ENCODE measurements around the gene TET1. TPM values are rescaled to one million over a fixed set of nuclear protein-coding genes. Genes with fewer than 3 reads are reported as not detected.
"Not testable (repeated sequence)": the region's sequence is repeated elsewhere in the genome, so short reads cannot be mapped to it uniquely, and the experiment has no call there.

The TET1 gene
- total RNA-seq: 1 to 10 TPM; 2.2 to 3.6 TPM
- under 1 TPM; 0.18 to 0.25 TPM for polyA plus RNA-seq
- long read RNA-seq, donor 1, partial matches to known transcripts: 2 of 2 reads
- long read RNA-seq, donor 1, other reads (novel, unspliced or antisense): 0 of 2 reads
- long read RNA-seq, donor 2, partial matches to known transcripts: 0 of 4 reads
- long read RNA-seq, donor 2, other reads (novel, unspliced or antisense): 4 of 4 reads

DNA sequence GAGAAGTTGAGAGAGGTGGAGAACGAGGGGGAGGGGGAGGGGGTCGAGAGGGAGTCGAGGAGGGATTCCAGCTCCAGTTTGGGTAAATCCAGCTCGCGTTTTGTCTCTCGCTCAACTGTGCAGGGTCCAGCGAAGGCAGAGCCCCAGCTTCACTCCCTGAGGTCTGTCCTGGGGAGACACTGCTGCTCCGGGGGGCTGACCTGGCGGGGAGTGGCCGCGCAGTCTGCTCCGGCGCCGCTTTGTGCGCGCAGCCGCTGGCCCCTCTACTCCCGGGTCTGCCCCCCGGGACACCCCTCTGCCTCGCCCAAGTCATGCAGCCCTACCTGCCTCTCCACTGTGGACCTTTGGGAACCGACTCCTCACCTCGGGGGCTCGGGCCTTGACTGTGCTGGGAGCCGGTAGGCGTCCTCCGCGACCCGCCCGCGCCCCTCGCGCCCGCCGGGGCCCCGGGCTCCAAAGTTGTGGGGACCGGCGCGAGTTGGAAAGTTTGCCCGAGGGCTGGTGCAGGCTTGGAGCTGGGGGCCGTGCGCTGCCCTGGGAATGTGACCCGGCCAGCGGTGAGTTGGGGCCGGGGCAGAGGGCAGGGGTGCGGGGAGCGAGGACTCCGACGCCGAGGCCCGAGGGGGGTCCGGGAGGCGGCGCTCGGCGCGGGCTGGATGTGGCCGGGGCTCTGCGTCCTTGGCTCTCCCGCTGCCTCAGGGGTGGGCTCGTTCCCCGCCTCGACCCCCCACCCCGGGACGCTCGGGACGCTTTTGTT, at the start of gene TET1:
TET1 (plus strand) TSS at position 152 of the 757 bp plus-strand sequence. CDS start 12,002 bp downstream, outside the sequence.
- no peaks in the 10 kb centered on the region for H3K36me3 ChIP-seq (ENCODE audit: control insufficient read depth in 1 of 2, insufficient read depth in 2 of 2, low read length in 1 of 2)
- H3K9me3 ChIP-seq (ENCODE audit: control insufficient read depth, low read length): no peaks in the 10 kb centered on the region
- DNase-seq: peak in 1 of 2 donors; percentile 50
- peak within 1 kb of the TSS; percentile 76 to 84 for H3K4me3 ChIP-seq (ENCODE audit: low read length in 2 of 2)
- ATAC-seq (ENCODE audit: low FRiP score): peak; percentile 73
- no peaks in the 10 kb centered on the region for H3K4me1 ChIP-seq (ENCODE audit: control insufficient read depth in 1 of 2, insufficient read depth in 2 of 2, low read length in 2 of 2)
- 1% methylated on average over 56 to 66 of the region's 66 CpGs for WGBS, 2 donors
- intact Hi-C loops (cut with DNase I): loop anchor here in 1 of 2 donors (5.0 kb wide), 1 partner anchor 162 kb away; the partner anchor contains the start of gene CCAR1
- H3K27me3 ChIP-seq (ENCODE audit: control insufficient read depth in 1 of 2, insufficient read depth in 2 of 2, low read length in 1 of 2): no peaks in the 10 kb centered on the region
- H3K27ac ChIP-seq (ENCODE audit: low read depth in 1 of 2, low read length in 2 of 2): no peak within 1 kb of the TSS

DNA sequence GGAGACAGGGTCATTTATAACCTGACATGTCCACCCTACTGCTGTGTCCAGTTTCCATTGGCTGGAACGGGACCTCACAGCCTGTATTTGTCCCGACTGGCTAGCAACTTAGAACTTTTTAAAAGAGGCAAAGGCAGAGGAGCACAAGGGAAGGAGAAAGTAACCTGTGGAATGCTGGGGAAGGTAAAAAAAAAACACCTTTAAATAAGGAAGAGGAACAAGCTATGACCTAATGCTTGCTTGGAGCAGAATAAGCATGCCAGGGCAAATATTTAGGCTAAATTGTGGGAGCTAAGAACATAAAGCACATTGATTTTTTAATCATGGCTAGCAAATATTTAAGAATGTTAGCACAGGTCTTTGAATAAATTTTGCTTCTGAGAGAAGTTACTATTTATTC, 43.9 kb upstream of the TET1 start:
- WGBS, 2 donors: 83 to 84% methylated on average over 2 of the region's 2 CpGs
- ATAC-seq (ENCODE audit: low FRiP score); H3K9me3 ChIP-seq (ENCODE audit: control insufficient read depth, low read length); H3K27ac ChIP-seq (ENCODE audit: low read depth in 1 of 2, low read length in 2 of 2); H3K4me1 ChIP-seq (ENCODE audit: control insufficient read depth in 1 of 2, insufficient read depth in 2 of 2, low read length in 2 of 2); intact Hi-C loops (cut with DNase I); H3K27me3 ChIP-seq (ENCODE audit: control insufficient read depth in 1 of 2, insufficient read depth in 2 of 2, low read length in 1 of 2); H3K36me3 ChIP-seq (ENCODE audit: control insufficient read depth in 1 of 2, insufficient read depth in 2 of 2, low read length in 1 of 2); DNase-seq; H3K4me3 ChIP-seq (ENCODE audit: low read length in 2 of 2): not testable (repeated sequence)

DNA sequence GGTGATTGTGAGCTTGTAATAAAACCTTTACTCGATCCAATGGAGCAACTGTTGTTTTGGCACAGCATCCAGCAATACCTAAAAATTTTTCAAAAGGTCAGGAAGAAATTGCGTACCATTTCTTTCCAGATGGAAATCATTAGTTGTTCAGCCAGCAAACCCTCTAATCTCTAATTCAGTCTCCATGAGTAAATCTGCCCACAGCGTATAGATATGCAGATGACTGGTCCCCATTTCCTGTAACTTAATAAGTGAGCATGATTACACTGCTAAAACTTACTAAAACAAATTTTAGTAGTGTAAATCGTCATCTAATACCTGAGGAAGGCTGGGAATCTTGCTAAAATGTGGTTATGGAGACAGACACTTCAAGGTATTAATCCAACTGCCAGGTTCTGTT, 43.4 kb upstream of the TET1 start:
- Histone ChIP-seq H3K4me1 (ENCODE audit: control insufficient read depth in 1 of 2, insufficient read depth in 2 of 2, low read length in 2 of 2) (no peaks in the 10 kb centered on the region), H3K9me3 (ENCODE audit: control insufficient read depth, low read length) (no peaks in the 10 kb centered on the region), H3K36me3 (ENCODE audit: control insufficient read depth in 1 of 2, insufficient read depth in 2 of 2, low read length in 1 of 2) (peaks cover 0 to 2% of the 10 kb centered on the region in 2 donors), H3K27ac (ENCODE audit: low read depth in 1 of 2, low read length in 2 of 2) (no peak overlapping the region), H3K27me3 (ENCODE audit: control insufficient read depth in 1 of 2, insufficient read depth in 2 of 2, low read length in 1 of 2) (no peaks in the 10 kb centered on the region), H3K4me3 (ENCODE audit: low read length in 2 of 2) (no peak overlapping the region)
- 65 to 70% methylated on average over 4 of the region's 4 CpGs for WGBS, 2 donors
- ATAC-seq (ENCODE audit: low FRiP score) (no peak), DNase-seq (no peak)
- intact Hi-C loops (cut with DNase I): no loop called here

DNA sequence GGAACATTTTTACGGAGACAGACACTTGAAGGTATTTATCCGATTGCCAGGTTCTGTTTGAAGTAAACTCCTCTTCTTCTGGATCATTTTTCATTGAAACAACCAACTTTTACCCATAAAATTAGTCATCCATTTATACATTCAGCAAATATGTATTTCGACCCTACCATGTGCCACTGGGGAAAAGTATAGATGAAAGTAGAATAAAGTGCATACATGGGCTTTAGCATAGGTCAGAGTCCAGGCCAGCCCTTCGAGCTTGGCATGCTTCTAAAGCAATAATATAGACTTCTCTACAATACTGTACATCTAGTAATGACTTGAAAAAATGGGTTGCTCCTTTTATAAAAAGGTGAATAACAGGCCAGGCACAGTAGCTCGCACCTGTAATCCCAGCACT, 42.9 kb upstream of the TET1 start:
- WGBS, 2 donors: 87 to 92% methylated on average over 5 of the region's 5 CpGs
- no peaks in the 10 kb centered on the region for H3K27me3 ChIP-seq (ENCODE audit: control insufficient read depth in 1 of 2, insufficient read depth in 2 of 2, low read length in 1 of 2)
- H3K4me3 ChIP-seq (ENCODE audit: low read length in 2 of 2): no peak overlapping the region
- ATAC-seq (ENCODE audit: low FRiP score) (no peak), DNase-seq (no peak)
- H3K27ac ChIP-seq (ENCODE audit: low read depth in 1 of 2, low read length in 2 of 2): no peak overlapping the region
- H3K9me3 ChIP-seq (ENCODE audit: control insufficient read depth, low read length): no peaks in the 10 kb centered on the region
- peaks cover 0 to 2% of the 10 kb centered on the region in 2 donors for H3K36me3 ChIP-seq (ENCODE audit: control insufficient read depth in 1 of 2, insufficient read depth in 2 of 2, low read length in 1 of 2)
- intact Hi-C loops (cut with DNase I): no loop called here
- H3K4me1 ChIP-seq (ENCODE audit: control insufficient read depth in 1 of 2, insufficient read depth in 2 of 2, low read length in 2 of 2): no peaks in the 10 kb centered on the region

DNA sequence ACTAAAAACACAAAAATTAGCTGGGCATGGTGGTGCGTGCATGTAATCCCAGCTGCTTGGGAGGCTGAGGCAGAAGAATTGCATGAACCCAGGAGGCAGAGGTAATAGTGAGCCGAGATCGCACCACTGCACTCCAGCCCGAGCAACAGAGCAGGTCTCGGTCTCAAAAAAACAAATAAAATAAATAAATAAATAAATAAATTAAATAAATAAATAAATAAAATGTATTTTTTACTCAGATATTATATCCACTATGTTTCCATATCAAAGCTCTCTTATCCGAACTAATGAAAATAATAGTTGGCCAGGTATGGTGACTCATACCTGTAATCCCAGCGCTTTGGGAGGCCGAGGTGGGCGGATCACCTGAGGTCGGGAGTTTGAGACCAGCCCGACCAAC, 41.5 kb upstream of the TET1 start:
- ATAC-seq (ENCODE audit: low FRiP score); H3K27ac ChIP-seq (ENCODE audit: low read depth in 1 of 2, low read length in 2 of 2); H3K9me3 ChIP-seq (ENCODE audit: control insufficient read depth, low read length); DNase-seq; H3K4me1 ChIP-seq (ENCODE audit: control insufficient read depth in 1 of 2, insufficient read depth in 2 of 2, low read length in 2 of 2); intact Hi-C loops (cut with DNase I); H3K36me3 ChIP-seq (ENCODE audit: control insufficient read depth in 1 of 2, insufficient read depth in 2 of 2, low read length in 1 of 2); H3K4me3 ChIP-seq (ENCODE audit: low read length in 2 of 2); H3K27me3 ChIP-seq (ENCODE audit: control insufficient read depth in 1 of 2, insufficient read depth in 2 of 2, low read length in 1 of 2): not testable (repeated sequence)
- WGBS, 2 donors: 91 to 96% methylated on average over 11 of the region's 11 CpGs

DNA sequence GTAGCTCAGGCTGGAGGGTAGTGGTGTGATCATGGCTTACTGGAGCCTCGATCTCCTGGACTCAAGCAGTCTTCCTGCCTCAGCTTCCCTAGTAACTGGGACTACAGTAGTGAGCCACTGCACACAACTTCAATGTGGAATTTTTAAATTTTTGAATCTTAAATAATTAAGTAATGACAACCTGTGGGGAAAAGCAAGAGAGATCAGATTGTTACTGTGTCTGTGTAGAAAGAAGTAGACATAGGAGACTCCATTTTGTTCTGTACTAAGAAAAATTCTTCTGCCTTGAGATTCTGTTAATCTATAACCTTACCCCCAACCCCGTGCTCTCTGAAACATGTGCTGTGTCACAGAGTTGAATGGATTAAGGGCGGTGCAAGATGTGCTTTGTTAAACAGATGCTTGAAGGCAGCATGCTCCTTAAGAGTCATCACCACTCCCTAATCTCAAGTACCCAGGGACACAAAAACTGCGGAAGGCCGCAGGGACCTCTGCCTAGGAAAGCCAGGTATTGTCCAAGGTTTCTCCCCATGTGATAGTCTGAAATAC, 34.6 kb upstream of the TET1 start:
- H3K27me3 ChIP-seq (ENCODE audit: control insufficient read depth in 1 of 2, insufficient read depth in 2 of 2, low read length in 1 of 2); H3K4me3 ChIP-seq (ENCODE audit: low read length in 2 of 2); H3K4me1 ChIP-seq (ENCODE audit: control insufficient read depth in 1 of 2, insufficient read depth in 2 of 2, low read length in 2 of 2); ATAC-seq (ENCODE audit: low FRiP score); H3K27ac ChIP-seq (ENCODE audit: low read depth in 1 of 2, low read length in 2 of 2); H3K36me3 ChIP-seq (ENCODE audit: control insufficient read depth in 1 of 2, insufficient read depth in 2 of 2, low read length in 1 of 2); H3K9me3 ChIP-seq (ENCODE audit: control insufficient read depth, low read length); DNase-seq: not testable (repeated sequence)
- WGBS, 2 donors: 67 to 80% methylated on average over 3 of the region's 5 CpGs
- intact Hi-C loops (cut with DNase I): loop anchor here (2.0 to 5.0 kb wide), 2 partner anchors 119 to 197 kb away; partner anchors contain the start of genes CCAR1 (in 1 of the 2) and RUFY2 (in 1 of the 2)

DNA sequence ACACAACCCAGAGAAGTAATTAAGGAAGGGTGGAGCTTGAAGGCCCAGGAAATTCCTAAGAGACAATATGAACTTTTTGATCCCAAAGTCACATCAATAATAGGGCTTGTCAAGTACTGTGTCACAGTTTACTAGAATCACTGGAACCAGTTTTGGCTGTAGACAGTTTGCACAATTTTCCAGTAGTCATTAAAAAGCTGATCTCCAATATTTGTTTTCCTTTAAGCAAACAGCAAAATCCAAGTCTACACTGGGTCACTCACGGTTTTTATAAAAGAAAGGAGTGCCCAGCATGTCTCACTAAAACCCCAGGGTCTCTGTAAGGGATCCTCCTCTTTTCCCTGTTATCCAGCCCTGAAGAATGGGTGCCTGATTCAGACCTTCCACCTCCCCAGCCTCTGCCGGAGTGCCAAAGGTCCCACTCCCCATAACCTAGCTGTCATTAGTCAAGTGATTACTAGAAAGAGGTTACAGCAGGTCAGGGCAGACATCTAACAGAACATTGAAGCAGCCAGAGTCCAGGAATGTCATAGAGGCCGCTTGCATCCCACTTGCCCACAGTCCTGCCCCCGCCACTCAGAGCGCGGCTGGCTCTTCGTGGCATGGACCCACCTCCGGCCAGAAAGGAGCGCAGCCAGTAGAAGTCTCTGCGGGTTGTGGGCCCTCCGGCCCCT, 33.4 kb upstream of the TET1 start:
- DNase-seq (no peak), ATAC-seq (ENCODE audit: low FRiP score) (no peak)
- intact Hi-C loops (cut with DNase I): loop anchor here (2.0 to 5.0 kb wide), 2 partner anchors 120 to 196 kb away; partner anchors contain the start of genes CCAR1 (in 1 of the 2) and RUFY2 (in 1 of the 2)
- Histone ChIP-seq H3K36me3 (ENCODE audit: control insufficient read depth in 1 of 2, insufficient read depth in 2 of 2, low read length in 1 of 2) (no peaks in the 10 kb centered on the region), H3K9me3 (ENCODE audit: control insufficient read depth, low read length) (no peaks in the 10 kb centered on the region), H3K4me1 (ENCODE audit: control insufficient read depth in 1 of 2, insufficient read depth in 2 of 2, low read length in 2 of 2) (no peaks in the 10 kb centered on the region), H3K4me3 (ENCODE audit: low read length in 2 of 2) (peak overlapping the region; percentile 57 to 64), H3K27me3 (ENCODE audit: control insufficient read depth in 1 of 2, insufficient read depth in 2 of 2, low read length in 1 of 2) (no peaks in the 10 kb centered on the region), H3K27ac (ENCODE audit: low read depth in 1 of 2, low read length in 2 of 2) (peak overlapping the region; percentile 3 to 76)
- WGBS, 2 donors: 1% methylated on average over 11 of the region's 11 CpGs

DNA sequence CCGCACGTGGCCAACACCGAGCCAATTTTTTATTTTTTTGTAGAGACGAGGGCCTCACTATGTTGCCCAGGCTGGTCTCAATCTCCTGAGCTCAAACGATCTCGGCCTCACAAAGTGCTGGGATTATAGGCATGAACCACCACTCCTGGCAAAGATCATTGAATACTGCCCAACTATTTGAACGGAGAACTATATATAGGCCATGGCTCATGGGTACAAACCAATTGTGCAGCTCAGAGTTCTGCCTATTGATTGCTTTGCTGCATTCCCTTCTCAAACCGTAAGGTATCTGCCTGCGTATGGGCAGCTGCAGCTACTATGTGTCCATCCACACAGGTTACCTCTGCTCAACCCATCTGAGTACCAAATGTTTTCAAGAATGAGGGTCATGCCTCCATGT, 23.2 kb upstream of the TET1 start:
- no peaks in the 10 kb centered on the region for H3K4me1 ChIP-seq (ENCODE audit: control insufficient read depth in 1 of 2, insufficient read depth in 2 of 2, low read length in 2 of 2)
- H3K27ac ChIP-seq (ENCODE audit: low read depth in 1 of 2, low read length in 2 of 2): no peak overlapping the region
- H3K9me3 ChIP-seq (ENCODE audit: control insufficient read depth, low read length): no peaks in the 10 kb centered on the region
- intact Hi-C loops (cut with DNase I): no loop called here
- no peak for ATAC-seq (ENCODE audit: low FRiP score)
- DNase-seq: no peak
- no peak overlapping the region for H3K4me3 ChIP-seq (ENCODE audit: low read length in 2 of 2)
- 82% methylated on average over 9 of the region's 9 CpGs for WGBS, 2 donors
- H3K36me3 ChIP-seq (ENCODE audit: control insufficient read depth in 1 of 2, insufficient read depth in 2 of 2, low read length in 1 of 2): no peaks in the 10 kb centered on the region
- H3K27me3 ChIP-seq (ENCODE audit: control insufficient read depth in 1 of 2, insufficient read depth in 2 of 2, low read length in 1 of 2): no peaks in the 10 kb centered on the region
